HepG2 (cell line): ENCODE results near the gene GCLM. TPM values are rescaled to one million over a fixed set of nuclear protein-coding genes. Genes with fewer than 3 reads are reported as not detected.

Experiments used
- ATAC-seq: fragments of 200-7000 bp; cut with Tn5 transposase; 3 replicates; pipeline ENCODE4 v1.9.1; 2020; ENCODE audit warnings: mild to moderate bottlenecking, moderate library complexity
- BruUV-seq: library from RNA; stranded (reverse); fragments of 400-500 nt; replicated peaks from 2 replicates; lab custom pipeline; 2021; lab: Mats Ljungman, UMichigan
- CTCF ChIA-PET: fragments of 300-600 bp; formaldehyde crosslinking; extraction: SDS; loops from one replicate; lab custom pipeline; 2021; ENCODE audit warnings: low total read pairs, inconsistent platforms, low intra/inter-chr PET ratio; lab: Yijun Ruan, JAX
- POLR2A ChIA-PET: fragments of 350-600 bp; sonication (Branson Sonifier 250); formaldehyde crosslinking; loops from one replicate; lab custom pipeline; 2020; ENCODE audit warnings: antibody characterized with exemption, inconsistent platforms; lab: Yijun Ruan, JAX
- DNase-seq: peaks from one replicate; pipeline ENCODE4 v3.0.0-alpha.2; 2015; ENCODE audit warnings: low spot score
- FAIRE-seq: peaks from 3 replicates; lab custom pipeline; 2011; peaks lifted over from hg19 to GRCh38; lab: Jason Lieb, UNC
- H2AFZ ChIP-seq: one replicate; pipeline ENCODE4 v1.6.1; 2011; ENCODE audit warnings: low read length, inconsistent platforms
- H3K27ac ChIP-seq: fragments of 300-600 bp; 3 replicates; pipeline ENCODE4 v1.8.0; 2011; ENCODE audit warnings: mixed run types, mild to moderate bottlenecking, mixed read lengths, low read length, inconsistent platforms; ENCODE audit not compliant: insufficient read depth; ENCODE audit errors: extremely low read length
- H3K27me3 ChIP-seq, 2 experiments: fragments of 200-600 bp in 1 of 2; 2 replicates in 1 of 2; 3 replicates in 1 of 2; pipeline versions ENCODE4 v1.6.0 to v1.8.0; 2011; ENCODE audit warnings: low read length in 2 of 2, mild to moderate bottlenecking in 2 of 2, moderate library complexity in 2 of 2, inconsistent platforms in 1 of 2; ENCODE audit not compliant: insufficient read depth in 2 of 2, control insufficient read depth in 1 of 2
- H3K36me3 ChIP-seq, 2 experiments: fragments of 200-600 bp in 1 of 2; replicated peaks in 1 of 2; 2 replicates in 1 of 2; 3 replicates in 1 of 2; pipeline versions ENCODE4 v1.5.1 to v1.8.0; 2011; ENCODE audit warnings: low read length in 2 of 2, inconsistent platforms in 1 of 2; ENCODE audit not compliant: insufficient read depth in 2 of 2, control insufficient read depth in 1 of 2
- H3K4me1 ChIP-seq: 2 replicates; pipeline ENCODE4 v1.5.1; 2012; ENCODE audit warnings: low read length, inconsistent platforms; ENCODE audit not compliant: insufficient read depth
- H3K4me2 ChIP-seq: 2 replicates; pipeline ENCODE4 v1.6.0; 2011; ENCODE audit warnings: low read depth, low read length, inconsistent platforms
- H3K4me3 ChIP-seq, 3 experiments: fragments of 200-600 bp in 1 of 3; sonication (generic), shearing (Covaris generic) in 1 of 3; replicated peaks in 1 of 3; 2 replicates each; pipeline ENCODE4 v1.5.1; 2011 to 2016; ENCODE audit warnings: low read length in 3 of 3, inconsistent platforms in 2 of 3, low read depth in 2 of 3, mild to moderate bottlenecking in 2 of 3, control low read depth in 1 of 3, mixed read lengths in 1 of 3; ENCODE audit not compliant: insufficient read depth in 1 of 3
- H3K79me2 ChIP-seq: one replicate; pipeline ENCODE4 v1.6.1; 2011; ENCODE audit warnings: low read length, inconsistent platforms; ENCODE audit not compliant: insufficient read depth
- H3K9ac ChIP-seq: 2 replicates; pipeline ENCODE4 v1.6.0; 2011; ENCODE audit warnings: mild to moderate bottlenecking, low read depth, low read length, inconsistent platforms; ENCODE audit not compliant: insufficient read depth
- H3K9me3 ChIP-seq: 2 replicates; pipeline ENCODE4 v1.5.1; 2012; ENCODE audit warnings: mild to moderate bottlenecking, low read length
- H4K20me1 ChIP-seq: 2 replicates; pipeline ENCODE4 v1.6.0; 2011; ENCODE audit warnings: inconsistent platforms, mild to moderate bottlenecking, low read length, moderate library complexity; ENCODE audit not compliant: insufficient read depth
- BRCA1 ChIP-seq: sonication (generic); formaldehyde crosslinking; IDR thresholded peaks from 2 replicates; pipeline ENCODE4 v1.4.0; 2020; ENCODE audit warnings: missing genetic modification reagents
- CREB1 ChIP-seq, 2 experiments: fragments of 450-650 bp in 1 of 2; IDR thresholded peaks; 2 replicates each; pipeline ENCODE4 v1.6.1; 2016 to 2017; ENCODE audit warnings: control low read depth in 1 of 2, mild to moderate bottlenecking in 1 of 2, missing compliant biosample characterization in 1 of 2, missing genetic modification characterization in 1 of 2
- FOXM1 ChIP-seq: sonication (generic); formaldehyde crosslinking; IDR thresholded peaks from 2 replicates; pipeline ENCODE4 v1.5.0; 2020; ENCODE audit warnings: missing genetic modification reagents
- GLI4 ChIP-seq: sonication (generic); formaldehyde crosslinking; IDR thresholded peaks from 2 replicates; pipeline ENCODE4 v1.5.1; 2020; ENCODE audit warnings: missing genetic modification reagents, mild to moderate bottlenecking, moderate library complexity, borderline replicate concordance
- KDM1A ChIP-seq: IDR thresholded peaks from 2 replicates; pipeline ENCODE4 v1.6.1; 2016; ENCODE audit warnings: missing compliant biosample characterization
- MXD1 ChIP-seq: sonication (generic); formaldehyde crosslinking; IDR thresholded peaks from 2 replicates; pipeline ENCODE4 v1.4.0; 2020; ENCODE audit warnings: mild to moderate bottlenecking, missing genetic modification reagents
- NFIC ChIP-seq: IDR thresholded peaks from 2 replicates; pipeline ENCODE4 v1.6.1; 2012; ENCODE audit warnings: mild to moderate bottlenecking, low read length, inconsistent platforms
- SNAPC2 ChIP-seq: sonication (generic); formaldehyde crosslinking; IDR thresholded peaks from 2 replicates; pipeline ENCODE4 v1.8.1; 2022; ENCODE audit warnings: mild to moderate bottlenecking, missing genetic modification reagents
- ZBTB7A ChIP-seq: sonication (generic); formaldehyde crosslinking; IDR thresholded peaks from 2 replicates; pipeline ENCODE4 v1.8.0; 2022; ENCODE audit warnings: mild to moderate bottlenecking, missing genetic modification reagents
- ZNF256 ChIP-seq: sonication (generic); formaldehyde crosslinking; conservative IDR thresholded peaks from 2 replicates; pipeline ENCODE4 v1.4.0; 2020; ENCODE audit warnings: missing genetic modification reagents
- ZNF296 ChIP-seq: sonication (generic); formaldehyde crosslinking; conservative IDR thresholded peaks from 2 replicates; pipeline ENCODE4 v1.5.0; 2020; ENCODE audit warnings: mild to moderate bottlenecking, missing genetic modification reagents
- ZNF329 ChIP-seq: sonication (generic); formaldehyde crosslinking; IDR thresholded peaks from 2 replicates; pipeline ENCODE4 v1.9.0; 2021; ENCODE audit warnings: low read depth, mild to moderate bottlenecking, missing genetic modification reagents
- ZNF335 ChIP-seq: sonication (generic); formaldehyde crosslinking; IDR thresholded peaks from 2 replicates; pipeline ENCODE4 v1.4.0; 2020; ENCODE audit warnings: missing genetic modification reagents
- ZNF549 ChIP-seq: sonication (generic); formaldehyde crosslinking; IDR thresholded peaks from 2 replicates; pipeline ENCODE4 v1.5.0; 2020; ENCODE audit warnings: missing genetic modification reagents
- ZNF570 ChIP-seq: sonication (generic); formaldehyde crosslinking; IDR thresholded peaks from 2 replicates; pipeline ENCODE4 v1.4.0; 2020; ENCODE audit warnings: mild to moderate bottlenecking, missing genetic modification reagents, borderline replicate concordance
- WGBS: methylation state at CpG from one replicate; pipeline ENCODE4 v1.1.6; 2017; ENCODE audit warnings: low lambda C conversion rate; 5-methylcytosine and 5-hydroxymethylcytosine counted together
- in situ Hi-C: cut with HindIII; loops from 2 replicates; pipeline ENCODE4 v1.10.0; 2017; ENCODE audit warnings: low pct_unique_long_range_greater_than_20kb; ENCODE audit not compliant: extremely low pct_ligation_motif_present
- intact Hi-C: fragments of 100-400 bp; cut with micrococcal nuclease; formaldehyde crosslinking; loops from one replicate; pipeline ENCODE4 v1.10.0; 2022; ENCODE audit not compliant: unreplicated experiment
- polyA plus RNA-seq, 8 experiments: library from polyadenylated mRNA; depleted of rRNA in 3 of 8; stranded (reverse) in 7 of 8; unstranded in 1 of 8; fragments of >200 nt; fragmentation: Illumina TruSeq in 4 of 8; extraction: Trizol in 4 of 8; gene quantifications; 2 replicates each; pipeline versions ENCODE4 v1.2.1 to v1.2.3, GENCODE V29; 2011 to 2016; ENCODE audit warnings: low read depth in 4 of 8, missing spikeins in 1 of 8, mixed read lengths in 1 of 8; ENCODE audit not compliant: insufficient read depth in 1 of 8
- total RNA-seq, 5 experiments: library from RNA; depleted of rRNA; stranded (reverse); fragments of >200 nt; fragmentation: Illumina TruSeq; extraction: Trizol; gene quantifications; 2 replicates each; pipeline ENCODE4 v1.2.3, GENCODE V29; 2016; ENCODE audit warnings: low read depth in 1 of 5
- TF ChIP-seq, protein P1 (sequence below): sonication (generic); formaldehyde crosslinking; IDR thresholded peaks from 2 replicates; pipeline ENCODE4 v1.5.0; 2020; ENCODE audit warnings: missing genetic modification reagents

GCLM gene
- total and polyA plus RNA-seq, 2 of the 13 experiments (the other 11 are each of a cell fraction or from before 2014, with no cell fraction given), result 8.7 to 29.9 TPM

DNA sequence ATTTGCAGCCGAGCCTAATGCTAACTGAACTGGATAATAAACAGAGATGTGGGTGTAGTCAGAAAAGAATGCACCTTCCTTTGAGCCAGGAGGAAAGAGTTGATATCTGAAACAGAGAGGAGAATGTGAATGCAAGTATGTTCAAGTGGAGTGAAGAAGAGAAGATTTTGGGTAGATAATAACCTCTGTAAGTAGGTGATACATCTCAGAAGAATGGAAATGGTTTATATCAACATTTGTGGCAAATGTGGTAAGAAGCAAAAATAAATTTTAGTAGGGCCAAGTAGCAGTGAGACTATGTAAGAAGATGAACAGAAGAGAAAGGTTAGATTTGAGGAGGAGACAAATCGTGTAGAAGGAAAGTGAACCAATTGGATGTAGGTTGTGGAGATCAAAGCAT is 28.5 kb downstream of the GCLM start:
- no peak for FAIRE-seq
- Histone ChIP-seq H4K20me1 (no peaks in the 10 kb centered on the region), H3K9me3 (no peaks in the 10 kb centered on the region), H2AFZ (no peak overlapping the region), H3K79me2 (peaks cover 31% of the 10 kb centered on the region), H3K27ac (no peak overlapping the region), H3K9ac (no peak overlapping the region), H3K4me1 (peaks cover 31% of the 10 kb centered on the region), H3K4me3 (no peak overlapping the region), H3K4me2 (no peak overlapping the region), H3K36me3 (peaks cover 3 to 17% of the 10 kb centered on the region in 2 experiments; a peak in 4 of 5 replicates), H3K27me3 (no peaks in the 10 kb centered on the region; a peak in 1 of 5 replicates)
- no peak for TF ChIP-seq CREB1 (IDR thresholded peaks at IDR 0.05)
- no peak for TF ChIP-seq CREB1 (CRISPR knock-in tag; IDR thresholded peaks at IDR 0.05)
- TF ChIP-seq ZNF296, result no peak
- TF ChIP-seq ZNF549 (CRISPR knock-in tag), result no peak
- no peak for TF ChIP-seq ZNF570 (CRISPR knock-in tag)
- TF ChIP-seq ZNF256 (CRISPR knock-in tag), result no peak
- TF ChIP-seq FOXM1 (CRISPR knock-in tag), result no peak
- in situ Hi-C loops (no loop called here), intact Hi-C loops (no loop called here)
- ATAC-seq, result no peak
- DNase-seq, result no peak
- ChIA-PET CTCF (no interaction called here), POLR2A (interaction anchor here (1.6 kb wide), 1 partner anchor 12 kb away, joined by 7 read pairs; no protein-coding TSS in a partner anchor)
- BruUV-seq, result no TSS peak
- WGBS, result 87% methylated on average over 2 of the region's 2 CpGs

- peak within 1 kb of the TSS; percentile 84 to 97 (median 95) for H3K4me3 ChIP-seq
- BruUV-seq, result no TSS peak
- in situ Hi-C loops (no loop called here), intact Hi-C loops (no loop called here)
- H3K4me2 ChIP-seq, result peak within 1 kb of the TSS; percentile 82
- ATAC-seq (peak; percentile 96), DNase-seq (peak; percentile 87), FAIRE-seq (peak; percentile 97)
- peaks cover under 1% of the 10 kb centered on the region; the same call in 1 of the 2 replicates for H4K20me1 ChIP-seq
- ChIA-PET CTCF (no interaction called here), POLR2A (interaction anchor here (0.7 to 2.2 kb wide), 17 partner anchors 10 to 534 kb away, joined by 3 to 26 read pairs (median 5); partner anchors contain the start of gene GCLM)
- peaks cover 6 to 33% of the 10 kb centered on the region in 2 experiments; a peak in 4 of 5 replicates for H3K36me3 ChIP-seq
- peak within 1 kb of the TSS; percentile 99 for H3K9ac ChIP-seq
- H3K79me2 ChIP-seq, result peaks cover 31% of the 10 kb centered on the region
- H2AFZ ChIP-seq, result peak within 1 kb of the TSS; percentile 62
- no peaks in the 10 kb centered on the region for H3K9me3 ChIP-seq
- H3K27me3 ChIP-seq, result no peaks in the 10 kb centered on the region; a peak in 1 of 5 replicates
- peaks cover 31% of the 10 kb centered on the region for H3K4me1 ChIP-seq
- H3K27ac ChIP-seq, result peak within 1 kb of the TSS; percentile 92
- WGBS, result under 1% methylated on average over 33 of the region's 50 CpGs
- peak; percentile 84 for TF ChIP-seq ZNF335 (CRISPR knock-in tag)
- no peak for TF ChIP-seq KDM1A (CRISPR knock-in tag)
- peak; percentile 57; the same call in 1 of the 2 replicates for TF ChIP-seq SNAPC2 (CRISPR knock-in tag)
- no peak for TF ChIP-seq ZNF329 (CRISPR knock-in tag)
- TF ChIP-seq GLI4, result no peak; the same call in 1 of the 2 replicates
- TF ChIP-seq, protein P1, sequence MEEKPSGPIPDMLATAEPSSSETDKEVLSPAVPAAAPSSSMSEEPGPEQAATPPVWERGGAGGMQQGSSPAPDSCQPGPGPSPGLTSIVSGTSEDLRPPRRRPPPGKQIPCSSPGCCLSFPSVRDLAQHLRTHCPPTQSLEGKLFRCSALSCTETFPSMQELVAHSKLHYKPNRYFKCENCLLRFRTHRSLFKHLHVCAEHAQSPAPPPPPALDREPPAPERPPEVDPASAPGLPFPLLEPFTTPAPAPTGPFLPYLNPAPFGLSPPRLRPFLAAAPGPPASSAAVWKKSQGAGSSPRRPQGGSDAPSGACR (CRISPR knock-in tag), result no peak; the same call in 1 of the 2 replicates
- TF ChIP-seq BRCA1 (CRISPR knock-in tag), result peak; percentile 90; the same call in 1 of the 2 replicates
- peak; percentile 68 for TF ChIP-seq ZBTB7A (CRISPR knock-in tag)
- peak; percentile 75 for TF ChIP-seq MXD1 (CRISPR knock-in tag)
- TF ChIP-seq NFIC, result peak; percentile 53; the same call in 1 of the 2 replicates
These were observed 30.2 kb downstream of the GCLM start, which contains the start of gene DNTTIP2 for GRCh38 chr1:93878889-93879586. Gene DNTTIP2, minus strand, starts transcription at chr1:93879206. Its CDS starts 58 bp downstream, at chr1:93879148.
